MM.1S (cell line): ENCODE results near the gene WFIKKN2.

ENCODE experiments used
- CTCF ChIP-seq: fragments of 300-600 bp; sonication (generic); IDR thresholded peaks from 2 replicates; pipeline ENCODE4 v1.5.1; 2016; ENCODE audit warnings: antibody characterized with exemption, low read length, mixed read lengths
- EZH2 ChIP-seq: fragments of 300-600 bp; sonication (generic); optimal IDR thresholded peaks from 2 replicates; pipeline ENCODE3; 2017; ENCODE audit warnings: low read depth, mild to moderate bottlenecking, antibody characterized with exemption, low read length, mixed read lengths

- TF ChIP-seq CTCF, result no peak
- TF ChIP-seq EZH2, result no peak
These were observed 4.4 kb downstream of the WFIKKN2 start for GRCh38 chr17:50839591-50840310.
